ENCODE data around the gene INPP4B. TPM values are rescaled to one million over a fixed set of nuclear protein-coding genes. Genes with fewer than 3 reads are reported as not detected.

Gene INPP4B
- total and polyA plus RNA-seq, 2 donors (not counting 1 experiment from before 2014, with no cell fraction given), result 0.03 TPM; not detected in 1

GRCh38 chr4:142358656-142359055 lies 487.4 kb downstream of the INPP4B start:
- intact Hi-C loops (cut with micrococcal nuclease), result no loop called here
- Histone ChIP-seq H3K27ac (ENCODE audit: low read length in 2 of 2) (no peak overlapping the region), H3K79me2 (ENCODE audit: control insufficient read depth, insufficient read depth, low read length) (no peaks in the 10 kb centered on the region), H3K27me3 (replicated peaks in 1 of 4; ENCODE audit: control extremely low read depth in 1 of 4, control insufficient read depth in 3 of 4, insufficient read depth in 4 of 4, low read length in 3 of 4) (no peaks in the 10 kb centered on the region), H3K36me3 (replicated peaks in 1 of 2; ENCODE audit: control extremely low read depth in 1 of 2, control insufficient read depth in 1 of 2, extremely low read depth in 1 of 2, insufficient read depth in 2 of 2, low read length in 1 of 2) (no peaks in the 10 kb centered on the region), H3K4me2 (replicated peaks; ENCODE audit: low read depth, low read length, poor library complexity, severe bottlenecking) (no peak overlapping the region), H3K4me1 (ENCODE audit: control insufficient read depth in 2 of 2, insufficient read depth in 2 of 2, low read length in 2 of 2) (no peaks in the 10 kb centered on the region), H3K4me3 (ENCODE audit: control extremely low read depth in 1 of 5, extremely low read depth in 1 of 5, insufficient read depth in 1 of 5, low read depth in 2 of 5, low read length in 4 of 5) (no peak overlapping the region), H3K9me3 (ENCODE audit: control extremely low read depth in 1 of 3, control insufficient read depth in 2 of 3, insufficient read depth in 1 of 3, low read length in 2 of 3) (no peaks in the 10 kb centered on the region), H3K9ac (ENCODE audit: low read length) (no peak overlapping the region), H4K20me1 (ENCODE audit: control insufficient read depth, insufficient read depth, low read length, poor library complexity, severe bottlenecking) (no peaks in the 10 kb centered on the region), H2AFZ (ENCODE audit: insufficient read depth, low read depth, low read length, poor library complexity, severe bottlenecking) (no peak overlapping the region)
- ATAC-seq (ENCODE audit: low read depth) (no peak), DNase-seq (no peak)
- no peaks in the 10 kb centered on the region for H3K27me3 Mint-ChIP-seq
- 100% methylated on average over 1 of the region's 4 CpGs for WGBS (ENCODE audit: insufficient coverage)
- H3K4me1 Mint-ChIP-seq, result no peaks in the 10 kb centered on the region
- POLR2A ChIA-PET, result no interaction called here
- H3K4me3 Mint-ChIP-seq, result no peak overlapping the region
- TF ChIP-seq CTCF (IDR thresholded peaks at IDR 0.05), result no peak
- no peak for TF ChIP-seq EZH2 (IDR thresholded peaks at IDR 0.05; ENCODE audit: borderline replicate concordance, insufficient read depth, low read depth, low read length, poor library complexity, severe bottlenecking)
- H3K9me3 Mint-ChIP-seq (ENCODE audit: insufficient read depth), result no peaks in the 10 kb centered on the region
- CTCF ChIA-PET, result no interaction called here
- no peak overlapping the region for H3K27ac Mint-ChIP-seq

- Histone ChIP-seq H3K36me3 (replicated peaks in 1 of 2; ENCODE audit: control extremely low read depth in 1 of 2, control insufficient read depth in 1 of 2, extremely low read depth in 1 of 2, insufficient read depth in 2 of 2, low read length in 1 of 2) (no peaks in the 10 kb centered on the region), H3K79me2 (ENCODE audit: control insufficient read depth, insufficient read depth, low read length) (no peaks in the 10 kb centered on the region), H3K27me3 (replicated peaks in 1 of 4; ENCODE audit: control extremely low read depth in 1 of 4, control insufficient read depth in 3 of 4, insufficient read depth in 4 of 4, low read length in 3 of 4) (no peaks in the 10 kb centered on the region), H3K4me1 (ENCODE audit: control insufficient read depth in 2 of 2, insufficient read depth in 2 of 2, low read length in 2 of 2) (no peaks in the 10 kb centered on the region), H3K9me3 (ENCODE audit: control extremely low read depth in 1 of 3, control insufficient read depth in 2 of 3, insufficient read depth in 1 of 3, low read length in 2 of 3) (no peaks in the 10 kb centered on the region), H2AFZ (ENCODE audit: insufficient read depth, low read depth, low read length, poor library complexity, severe bottlenecking) (no peak overlapping the region), H3K4me2 (replicated peaks; ENCODE audit: low read depth, low read length, poor library complexity, severe bottlenecking) (no peak overlapping the region), H3K9ac (ENCODE audit: low read length) (no peak overlapping the region), H3K27ac (ENCODE audit: low read length in 2 of 2) (no peak overlapping the region), H4K20me1 (ENCODE audit: control insufficient read depth, insufficient read depth, low read length, poor library complexity, severe bottlenecking) (no peaks in the 10 kb centered on the region), H3K4me3 (ENCODE audit: control extremely low read depth in 1 of 5, extremely low read depth in 1 of 5, insufficient read depth in 1 of 5, low read depth in 2 of 5, low read length in 4 of 5) (no peak overlapping the region)
- no peak for DNase-seq
- POLR2A ChIA-PET, result no interaction called here
- H3K27ac Mint-ChIP-seq, result no peak overlapping the region
- intact Hi-C loops (cut with micrococcal nuclease), result no loop called here
- H3K9me3 Mint-ChIP-seq (ENCODE audit: insufficient read depth), result no peaks in the 10 kb centered on the region
- no peaks in the 10 kb centered on the region for H3K4me1 Mint-ChIP-seq
- no CpG with 5 or more reads among the region's 1 CpG for WGBS (ENCODE audit: insufficient coverage)
- no peak for ATAC-seq (ENCODE audit: low read depth)
- H3K4me3 Mint-ChIP-seq, result no peak overlapping the region
- no peak for TF ChIP-seq CTCF (IDR thresholded peaks at IDR 0.05)
- no peak for TF ChIP-seq EZH2 (IDR thresholded peaks at IDR 0.05; ENCODE audit: borderline replicate concordance, insufficient read depth, low read depth, low read length, poor library complexity, severe bottlenecking)
- no peaks in the 10 kb centered on the region for H3K27me3 Mint-ChIP-seq
- CTCF ChIA-PET, result no interaction called here
These were observed 489.3 kb downstream of the INPP4B start for GRCh38 chr4:142356801-142357200.

Data from B cell (primary cell).